CD4-positive, alpha-beta T cell (primary cell): ENCODE data around the gene NANOGP8. TPM values are rescaled to one million over a fixed set of nuclear protein-coding genes. Genes with fewer than 3 reads are reported as not detected.

Experiments used
- ATAC-seq: fragments of 200-7000 bp; cut with Tn5 transposase; one replicate; pipeline ENCODE4 v1.10.0; 2022; ENCODE audit warnings: mild to moderate bottlenecking; ENCODE audit not compliant: poor library complexity
- CTCF ChIA-PET: fragments of 350-600 bp; sonication (Branson Sonifier 250); formaldehyde crosslinking; loops from one replicate; lab custom pipeline; 2021; ENCODE audit warnings: antibody characterized with exemption, inconsistent platforms; lab: Charles Lee
- POLR2A ChIA-PET: fragments of 350-600 bp; sonication (Branson Sonifier 250); formaldehyde crosslinking; loops from one replicate; lab custom pipeline; 2021; ENCODE audit warnings: antibody characterized with exemption, inconsistent platforms; lab: Charles Lee
- DNase-seq, 14 experiments: peaks; one replicate each; pipeline ENCODE4 v3.0.0-alpha.2; 2013 to 2020; ENCODE audit warnings: mixed read lengths in 2 of 14
- H3K27ac ChIP-seq, 2 donors: one replicate each; pipeline versions ENCODE4 v1.5.1 to v1.7.0; 2013; ENCODE audit warnings: low read length in 2 of 2, low read depth in 1 of 2, mild to moderate bottlenecking in 1 of 2
- H3K27me3 ChIP-seq, 2 experiments: 1 replicate in 1 of 2; 2 replicates in 1 of 2; pipeline versions ENCODE4 v1.6.1 to v1.7.0; 2013; ENCODE audit warnings: low read length in 2 of 2, control low read depth in 1 of 2, mild to moderate bottlenecking in 1 of 2, moderate library complexity in 1 of 2; ENCODE audit not compliant: insufficient read depth in 2 of 2, control insufficient read depth in 1 of 2
- H3K36me3 ChIP-seq: one replicate; pipeline ENCODE4 v1.6.1; 2013; ENCODE audit warnings: low read length, control low read depth; ENCODE audit not compliant: insufficient read depth
- H3K4me1 ChIP-seq: one replicate; pipeline ENCODE4 v1.6.1; 2013; ENCODE audit warnings: low read length, control low read depth; ENCODE audit not compliant: insufficient read depth
- H3K4me3 ChIP-seq: one replicate; pipeline ENCODE4 v1.5.1; 2013; ENCODE audit warnings: mild to moderate bottlenecking, low read length, moderate library complexity
- H3K9me3 ChIP-seq, 2 experiments: 1 replicate in 1 of 2; 2 replicates in 1 of 2; pipeline versions ENCODE4 v1.6.1 to v1.7.0; 2013; ENCODE audit warnings: low read length in 2 of 2, mild to moderate bottlenecking in 2 of 2, control low read depth in 1 of 2, moderate library complexity in 1 of 2; ENCODE audit not compliant: control insufficient read depth in 1 of 2, insufficient read depth in 1 of 2
- H3K27ac Mint-ChIP-seq: one replicate; pipeline ENCODE4 v1.8.0; 2020; ENCODE audit warnings: mixed read lengths
- H3K27me3 Mint-ChIP-seq: one replicate; pipeline ENCODE4 v1.8.0; 2021; ENCODE audit warnings: mixed read lengths
- H3K36me3 Mint-ChIP-seq: one replicate; pipeline ENCODE4 v1.8.0; 2021; ENCODE audit warnings: low read depth, mixed read lengths
- H3K4me1 Mint-ChIP-seq: one replicate; pipeline ENCODE4 v1.8.0; 2021; ENCODE audit warnings: low read depth, mixed read lengths
- H3K4me3 Mint-ChIP-seq: one replicate; pipeline ENCODE4 v1.8.0; 2020; ENCODE audit warnings: mild to moderate bottlenecking, mixed read lengths
- H3K9me3 Mint-ChIP-seq: one replicate; pipeline ENCODE4 v1.8.0; 2020; ENCODE audit warnings: mixed read lengths
- intact Hi-C, 2 experiments: fragments of 100-400 bp; cut with DNase I in 1 of 2; cut with micrococcal nuclease in 1 of 2; formaldehyde crosslinking; loops; one replicate each; pipeline versions ENCODE4 v1.15.1 to v1.9.0; 2023 to 2025; cut with DNase I, micrococcal nuclease
- total RNA-seq, 174 experiments: library from RNA in 2 of 174; stranded (reverse) in 2 of 174; gene quantifications; one replicate each; pipeline ENCODE4 v1.2.3 and lab custom pipeline; 2021 to 2026
- TF ChIP-seq, protein P1 (sequence below): fragments of 200-600 bp; IDR thresholded peaks from one replicate; pipeline ENCODE4 v1.8.0; 2022; ENCODE audit warnings: antibody characterized with exemption, mild to moderate bottlenecking

NANOGP8 gene
- total RNA-seq, 2 experiments from 2014 or later: not detected

GRCh38 chr15:35055416-35056105 lies 29.5 kb downstream of the NANOGP8 start:
- Histone ChIP-seq H3K36me3 (no peaks in the 10 kb centered on the region), H3K27me3 (no peaks in the 10 kb centered on the region), H3K4me3 (no peak overlapping the region), H3K4me1 (no peaks in the 10 kb centered on the region), H3K9me3 (no peaks in the 10 kb centered on the region), H3K27ac (no peak overlapping the region)
- Mint-ChIP-seq H3K4me3 (no peak overlapping the region), H3K4me1 (no peaks in the 10 kb centered on the region), H3K9me3 (no peaks in the 10 kb centered on the region), H3K27ac (no peak overlapping the region), H3K27me3 (no peaks in the 10 kb centered on the region), H3K36me3 (no peaks in the 10 kb centered on the region)
- TF ChIP-seq, protein P1, sequence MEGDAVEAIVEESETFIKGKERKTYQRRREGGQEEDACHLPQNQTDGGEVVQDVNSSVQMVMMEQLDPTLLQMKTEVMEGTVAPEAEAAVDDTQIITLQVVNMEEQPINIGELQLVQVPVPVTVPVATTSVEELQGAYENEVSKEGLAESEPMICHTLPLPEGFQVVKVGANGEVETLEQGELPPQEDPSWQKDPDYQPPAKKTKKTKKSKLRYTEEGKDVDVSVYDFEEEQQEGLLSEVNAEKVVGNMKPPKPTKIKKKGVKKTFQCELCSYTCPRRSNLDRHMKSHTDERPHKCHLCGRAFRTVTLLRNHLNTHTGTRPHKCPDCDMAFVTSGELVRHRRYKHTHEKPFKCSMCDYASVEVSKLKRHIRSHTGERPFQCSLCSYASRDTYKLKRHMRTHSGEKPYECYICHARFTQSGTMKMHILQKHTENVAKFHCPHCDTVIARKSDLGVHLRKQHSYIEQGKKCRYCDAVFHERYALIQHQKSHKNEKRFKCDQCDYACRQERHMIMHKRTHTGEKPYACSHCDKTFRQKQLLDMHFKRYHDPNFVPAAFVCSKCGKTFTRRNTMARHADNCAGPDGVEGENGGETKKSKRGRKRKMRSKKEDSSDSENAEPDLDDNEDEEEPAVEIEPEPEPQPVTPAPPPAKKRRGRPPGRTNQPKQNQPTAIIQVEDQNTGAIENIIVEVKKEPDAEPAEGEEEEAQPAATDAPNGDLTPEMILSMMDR: no peak
- no peak for DNase-seq
- ChIA-PET POLR2A (no interaction called here), CTCF (no interaction called here)
- no peak for ATAC-seq
- intact Hi-C loops: no loop called here

GRCh38 chr15:35054380-35054779 lies 30.7 kb downstream of the NANOGP8 start:
- DNase-seq: no peak
- TF ChIP-seq, protein P1: no peak
- ATAC-seq: no peak
- Histone ChIP-seq H3K27ac (no peak overlapping the region), H3K9me3 (no peaks in the 10 kb centered on the region), H3K36me3 (no peaks in the 10 kb centered on the region), H3K27me3 (no peaks in the 10 kb centered on the region), H3K4me3 (no peak overlapping the region), H3K4me1 (no peaks in the 10 kb centered on the region)
- H3K27ac Mint-ChIP-seq: no peak overlapping the region
- intact Hi-C loops: no loop called here
- H3K27me3 Mint-ChIP-seq: no peaks in the 10 kb centered on the region
- no peaks in the 10 kb centered on the region for H3K36me3 Mint-ChIP-seq
- CTCF ChIA-PET: no interaction called here
- no peaks in the 10 kb centered on the region for H3K4me1 Mint-ChIP-seq
- no peak overlapping the region for H3K4me3 Mint-ChIP-seq
- H3K9me3 Mint-ChIP-seq: no peaks in the 10 kb centered on the region
- POLR2A ChIA-PET: no interaction called here

DNA sequence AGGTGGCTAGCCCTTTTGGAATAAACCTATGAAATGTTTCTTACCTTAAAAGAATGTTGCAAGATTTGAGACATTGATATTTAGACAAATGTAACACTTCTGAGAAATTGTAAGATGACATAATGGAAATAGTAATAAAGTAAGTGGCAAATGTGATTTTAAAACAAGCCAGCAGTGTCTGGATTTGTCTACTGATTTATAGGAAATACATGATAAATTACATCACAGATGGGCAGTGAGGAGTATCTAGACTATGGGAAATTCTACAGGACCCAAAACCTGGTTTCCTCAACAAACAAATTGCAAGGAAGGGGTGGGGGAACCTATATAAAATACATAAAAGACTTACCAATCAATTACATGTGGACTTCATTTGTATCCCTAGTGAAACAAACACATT lies 37.1 kb downstream of the NANOGP8 start:
- TF ChIP-seq, protein P1: no peak
- DNase-seq (no peak), ATAC-seq (no peak)
- H3K4me1 ChIP-seq: no peaks in the 10 kb centered on the region
- Mint-ChIP-seq H3K4me3 (no peak overlapping the region), H3K4me1 (no peaks in the 10 kb centered on the region), H3K27ac (no peak overlapping the region), H3K9me3 (no peaks in the 10 kb centered on the region), H3K27me3 (no peaks in the 10 kb centered on the region), H3K36me3 (no peaks in the 10 kb centered on the region)
- intact Hi-C loops: no loop called here
- no peak overlapping the region for H3K27ac ChIP-seq
- ChIA-PET POLR2A (no interaction called here), CTCF (no interaction called here)
- no peaks in the 10 kb centered on the region for H3K36me3 ChIP-seq
- H3K9me3 ChIP-seq: no peaks in the 10 kb centered on the region
- no peak overlapping the region for H3K4me3 ChIP-seq
- no peaks in the 10 kb centered on the region for H3K27me3 ChIP-seq
